WTC11 (cell line): ENCODE results near the gene PIK3R6. TPM values are rescaled to one million over a fixed set of nuclear protein-coding genes. Genes with fewer than 3 reads are reported as not detected.
A peak's percentile ranks its signal among the peaks of the same experiment; 100 is the strongest.

ENCODE experiments used
- ATAC-seq: fragments of 200-7000 bp; cut with Tn5 transposase; 2 replicates; pipeline ENCODE4 v1.10.0; 2021; ENCODE audit warnings: mild to moderate bottlenecking, moderate library complexity
- CTCF ChIA-PET: fragments of 300-600 bp; sonication (Branson Sonifier 250); formaldehyde crosslinking; loops from one replicate; lab custom pipeline; 2021; ENCODE audit warnings: antibody characterized with exemption; lab: Charles Lee
- POLR2A ChIA-PET: fragments of 350-600 bp; sonication (Branson Sonifier 250); formaldehyde crosslinking; loops from one replicate; lab custom pipeline; 2021; ENCODE audit warnings: antibody characterized with exemption; lab: Charles Lee
- DNase-seq: peaks from one replicate; pipeline ENCODE4 v3.0.0; 2021; ENCODE audit warnings: low spot score
- H3K27ac Mint-ChIP-seq: 2 replicates; pipeline ENCODE4 v1.8.0; 2021; ENCODE audit warnings: mixed read lengths
- H3K27me3 Mint-ChIP-seq: 2 replicates; pipeline ENCODE4 v1.8.0; 2021; ENCODE audit warnings: low read depth, mild to moderate bottlenecking, moderate library complexity, mixed read lengths
- H3K36me3 Mint-ChIP-seq: 2 replicates; pipeline ENCODE4 v1.8.0; 2021; ENCODE audit warnings: mixed read lengths
- H3K4me1 Mint-ChIP-seq: 2 replicates; pipeline ENCODE4 v1.8.0; 2022; ENCODE audit warnings: mixed read lengths
- H3K4me3 Mint-ChIP-seq: 2 replicates; pipeline ENCODE4 v1.8.0; 2021; ENCODE audit warnings: mild to moderate bottlenecking, moderate library complexity, mixed read lengths
- H3K9me3 Mint-ChIP-seq: 2 replicates; pipeline ENCODE4 v1.8.0; 2021; ENCODE audit warnings: mixed read lengths
- ATF2 ChIP-seq: sonication (generic); formaldehyde crosslinking; IDR thresholded peaks from 2 replicates; pipeline ENCODE4 v1.8.1; 2022; ENCODE audit warnings: low read depth, missing genetic modification reagents, borderline replicate concordance
- ATF3 ChIP-seq: sonication (generic); formaldehyde crosslinking; conservative IDR thresholded peaks from 2 replicates; pipeline ENCODE4 v1.8.1; 2022; ENCODE audit warnings: mild to moderate bottlenecking, missing genetic modification reagents
- CREM ChIP-seq: sonication (generic); formaldehyde crosslinking; IDR thresholded peaks from 2 replicates; pipeline ENCODE4 v1.8.1; 2022; ENCODE audit warnings: mild to moderate bottlenecking, missing genetic modification reagents, moderate library complexity
- E2F1 ChIP-seq: sonication (generic); formaldehyde crosslinking; IDR thresholded peaks from 2 replicates; pipeline ENCODE4 v1.8.0; 2022; ENCODE audit warnings: mild to moderate bottlenecking, missing genetic modification reagents
- EMX1 ChIP-seq: fragments of 250-450 bp; sonication (Bioruptor Pico); IDR thresholded peaks from 2 replicates; pipeline ENCODE4 v1.8.0; 2021; ENCODE audit warnings: mild to moderate bottlenecking
- FOXJ3 ChIP-seq: sonication (generic); formaldehyde crosslinking; IDR thresholded peaks from 2 replicates; pipeline ENCODE4 v1.9.0; 2021; ENCODE audit warnings: missing genetic modification reagents, mild to moderate bottlenecking, borderline replicate concordance
- GABPB1 ChIP-seq: sonication (generic); formaldehyde crosslinking; IDR thresholded peaks from 2 replicates; pipeline ENCODE4 v1.8.1; 2023; ENCODE audit warnings: mild to moderate bottlenecking, missing genetic modification reagents
- HMGA2 ChIP-seq: fragments of 250-450 bp; sonication (Bioruptor Pico); IDR thresholded peaks from 2 replicates; pipeline ENCODE4 v1.4.0; 2021; ENCODE audit warnings: mild to moderate bottlenecking, moderate library complexity
- NFE2L1 ChIP-seq: sonication (generic); formaldehyde crosslinking; IDR thresholded peaks from 2 replicates; pipeline ENCODE4 v1.8.1; 2023; ENCODE audit warnings: missing genetic modification reagents
- NFYB ChIP-seq: sonication (generic); formaldehyde crosslinking; conservative IDR thresholded peaks from 2 replicates; pipeline ENCODE4 v1.8.0; 2022; ENCODE audit warnings: low read depth, missing genetic modification reagents
- TP53 ChIP-seq: sonication (generic); formaldehyde crosslinking; IDR thresholded peaks from 2 replicates; pipeline ENCODE4 v1.8.1; 2023; ENCODE audit warnings: mild to moderate bottlenecking, missing genetic modification reagents
- total RNA-seq: library from RNA; stranded (reverse); gene quantifications from 3 replicates; pipeline ENCODE4 v1.2.3, GENCODE V29; 2021
- TF ChIP-seq, protein P1 (sequence below): fragments of 250-450 bp; sonication (Bioruptor Pico); IDR thresholded peaks from 2 replicates; pipeline ENCODE4 v1.9.0; 2021; ENCODE audit warnings: mild to moderate bottlenecking
- TF ChIP-seq, protein P2 (sequence below): sonication (generic); formaldehyde crosslinking; IDR thresholded peaks from 2 replicates; pipeline ENCODE4 v1.8.1; 2023; ENCODE audit warnings: mild to moderate bottlenecking, missing genetic modification reagents
- TF ChIP-seq, protein P3 (sequence below): sonication (generic); formaldehyde crosslinking; IDR thresholded peaks from 2 replicates; pipeline ENCODE4 v1.8.0; 2022; ENCODE audit warnings: missing genetic modification reagents

Gene PIK3R6
- total RNA-seq, 1 experiment from 2014 or later = 0.15 TPM

GRCh38 chr17:8753976-8754440 lies 113.5 kb downstream of the PIK3R6 start:
- TF ChIP-seq, protein P1, sequence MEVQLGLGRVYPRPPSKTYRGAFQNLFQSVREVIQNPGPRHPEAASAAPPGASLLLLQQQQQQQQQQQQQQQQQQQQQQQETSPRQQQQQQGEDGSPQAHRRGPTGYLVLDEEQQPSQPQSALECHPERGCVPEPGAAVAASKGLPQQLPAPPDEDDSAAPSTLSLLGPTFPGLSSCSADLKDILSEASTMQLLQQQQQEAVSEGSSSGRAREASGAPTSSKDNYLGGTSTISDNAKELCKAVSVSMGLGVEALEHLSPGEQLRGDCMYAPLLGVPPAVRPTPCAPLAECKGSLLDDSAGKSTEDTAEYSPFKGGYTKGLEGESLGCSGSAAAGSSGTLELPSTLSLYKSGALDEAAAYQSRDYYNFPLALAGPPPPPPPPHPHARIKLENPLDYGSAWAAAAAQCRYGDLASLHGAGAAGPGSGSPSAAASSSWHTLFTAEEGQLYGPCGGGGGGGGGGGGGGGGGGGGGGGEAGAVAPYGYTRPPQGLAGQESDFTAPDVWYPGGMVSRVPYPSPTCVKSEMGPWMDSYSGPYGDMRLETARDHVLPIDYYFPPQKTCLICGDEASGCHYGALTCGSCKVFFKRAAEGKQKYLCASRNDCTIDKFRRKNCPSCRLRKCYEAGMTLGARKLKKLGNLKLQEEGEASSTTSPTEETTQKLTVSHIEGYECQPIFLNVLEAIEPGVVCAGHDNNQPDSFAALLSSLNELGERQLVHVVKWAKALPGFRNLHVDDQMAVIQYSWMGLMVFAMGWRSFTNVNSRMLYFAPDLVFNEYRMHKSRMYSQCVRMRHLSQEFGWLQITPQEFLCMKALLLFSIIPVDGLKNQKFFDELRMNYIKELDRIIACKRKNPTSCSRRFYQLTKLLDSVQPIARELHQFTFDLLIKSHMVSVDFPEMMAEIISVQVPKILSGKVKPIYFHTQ = no peak
- TF ChIP-seq NFYB (CRISPR knock-in tag) = no peak
- TF ChIP-seq, protein P2, sequence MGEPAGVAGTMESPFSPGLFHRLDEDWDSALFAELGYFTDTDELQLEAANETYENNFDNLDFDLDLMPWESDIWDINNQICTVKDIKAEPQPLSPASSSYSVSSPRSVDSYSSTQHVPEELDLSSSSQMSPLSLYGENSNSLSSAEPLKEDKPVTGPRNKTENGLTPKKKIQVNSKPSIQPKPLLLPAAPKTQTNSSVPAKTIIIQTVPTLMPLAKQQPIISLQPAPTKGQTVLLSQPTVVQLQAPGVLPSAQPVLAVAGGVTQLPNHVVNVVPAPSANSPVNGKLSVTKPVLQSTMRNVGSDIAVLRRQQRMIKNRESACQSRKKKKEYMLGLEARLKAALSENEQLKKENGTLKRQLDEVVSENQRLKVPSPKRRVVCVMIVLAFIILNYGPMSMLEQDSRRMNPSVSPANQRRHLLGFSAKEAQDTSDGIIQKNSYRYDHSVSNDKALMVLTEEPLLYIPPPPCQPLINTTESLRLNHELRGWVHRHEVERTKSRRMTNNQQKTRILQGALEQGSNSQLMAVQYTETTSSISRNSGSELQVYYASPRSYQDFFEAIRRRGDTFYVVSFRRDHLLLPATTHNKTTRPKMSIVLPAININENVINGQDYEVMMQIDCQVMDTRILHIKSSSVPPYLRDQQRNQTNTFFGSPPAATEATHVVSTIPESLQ (CRISPR knock-in tag) = no peak
- no peak for TF ChIP-seq CREM (CRISPR knock-in tag)
- no peak for TF ChIP-seq ATF3 (CRISPR knock-in tag)
- TF ChIP-seq GABPB1 (CRISPR knock-in tag) = no peak
- no peak for TF ChIP-seq TP53
- TF ChIP-seq FOXJ3 (CRISPR knock-in tag) = no peak
- TF ChIP-seq, protein P3, sequence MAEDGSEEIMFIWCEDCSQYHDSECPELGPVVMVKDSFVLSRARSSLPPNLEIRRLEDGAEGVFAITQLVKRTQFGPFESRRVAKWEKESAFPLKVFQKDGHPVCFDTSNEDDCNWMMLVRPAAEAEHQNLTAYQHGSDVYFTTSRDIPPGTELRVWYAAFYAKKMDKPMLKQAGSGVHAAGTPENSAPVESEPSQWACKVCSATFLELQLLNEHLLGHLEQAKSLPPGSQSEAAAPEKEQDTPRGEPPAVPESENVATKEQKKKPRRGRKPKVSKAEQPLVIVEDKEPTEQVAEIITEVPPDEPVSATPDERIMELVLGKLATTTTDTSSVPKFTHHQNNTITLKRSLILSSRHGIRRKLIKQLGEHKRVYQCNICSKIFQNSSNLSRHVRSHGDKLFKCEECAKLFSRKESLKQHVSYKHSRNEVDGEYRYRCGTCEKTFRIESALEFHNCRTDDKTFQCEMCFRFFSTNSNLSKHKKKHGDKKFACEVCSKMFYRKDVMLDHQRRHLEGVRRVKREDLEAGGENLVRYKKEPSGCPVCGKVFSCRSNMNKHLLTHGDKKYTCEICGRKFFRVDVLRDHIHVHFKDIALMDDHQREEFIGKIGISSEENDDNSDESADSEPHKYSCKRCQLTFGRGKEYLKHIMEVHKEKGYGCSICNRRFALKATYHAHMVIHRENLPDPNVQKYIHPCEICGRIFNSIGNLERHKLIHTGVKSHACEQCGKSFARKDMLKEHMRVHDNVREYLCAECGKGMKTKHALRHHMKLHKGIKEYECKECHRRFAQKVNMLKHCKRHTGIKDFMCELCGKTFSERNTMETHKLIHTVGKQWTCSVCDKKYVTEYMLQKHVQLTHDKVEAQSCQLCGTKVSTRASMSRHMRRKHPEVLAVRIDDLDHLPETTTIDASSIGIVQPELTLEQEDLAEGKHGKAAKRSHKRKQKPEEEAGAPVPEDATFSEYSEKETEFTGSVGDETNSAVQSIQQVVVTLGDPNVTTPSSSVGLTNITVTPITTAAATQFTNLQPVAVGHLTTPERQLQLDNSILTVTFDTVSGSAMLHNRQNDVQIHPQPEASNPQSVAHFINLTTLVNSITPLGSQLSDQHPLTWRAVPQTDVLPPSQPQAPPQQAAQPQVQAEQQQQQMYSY (CRISPR knock-in tag) = no peak
- TF ChIP-seq NFE2L1 (CRISPR knock-in tag) = no peak
- no peak for TF ChIP-seq HMGA2 (CRISPR knock-in tag)
- no peak for TF ChIP-seq ATF2
- no peak for TF ChIP-seq EMX1
- TF ChIP-seq E2F1 (CRISPR knock-in tag) = no peak
- CTCF ChIA-PET = interaction anchor here (1.5 to 6.8 kb wide), 3 partner anchors 8 to 344 kb away, joined by 3 to 65 read pairs (median 12); no protein-coding TSS in a partner anchor
- POLR2A ChIA-PET = no interaction called here
- H3K4me1 Mint-ChIP-seq = peaks cover 15% of the 10 kb centered on the region
- H3K9me3 Mint-ChIP-seq = 0 out of 2 replicates have a peak, but pooled peaks cover 11% of the 10 kb centered on the region
- DNase-seq = no peak
- no peak overlapping the region for H3K27ac Mint-ChIP-seq
- ATAC-seq = peak; percentile 69; the same call in 1 of the 2 replicates
- no peak overlapping the region for H3K4me3 Mint-ChIP-seq
- no peaks in the 10 kb centered on the region for H3K36me3 Mint-ChIP-seq
- H3K27me3 Mint-ChIP-seq = peaks cover 7% of the 10 kb centered on the region
